Measurements from ENCODE around the gene BST1. TPM values are rescaled to one million over a fixed set of nuclear protein-coding genes. Genes with fewer than 3 reads are reported as not detected.
"Not testable (repeated sequence)": the region's sequence is repeated elsewhere in the genome, so short reads cannot be mapped to it uniquely, and the experiment has no call there.

The BST1 gene
- total RNA-seq, 1 experiment from 2014 or later: 11.0 TPM

- no peak for DNase-seq (ENCODE audit: low read depth)
Observed at GRCh38 chr4:15707363-15707715, 4.5 kb downstream of the BST1 start.

- DNase-seq (ENCODE audit: low read depth): no peak
Observed at GRCh38 chr4:15711762-15712161, 8.9 kb downstream of the BST1 start.

- no peak for DNase-seq (ENCODE audit: low read depth)
Observed at GRCh38 chr4:15712214-15712613, 9.3 kb downstream of the BST1 start.

- peak; percentile 11 for DNase-seq (ENCODE audit: low read depth)
Observed at GRCh38 chr4:15714141-15714540, 11.3 kb downstream of the BST1 start.

GRCh38 chr4:15714646-15715435 lies 12.0 kb downstream of the BST1 start:
- DNase-seq (ENCODE audit: low read depth): peak; percentile 42

- DNase-seq (ENCODE audit: low read depth): no peak
Observed at GRCh38 chr4:15716115-15716514, 13.2 kb downstream of the BST1 start.

- peak; percentile 12 for DNase-seq (ENCODE audit: low read depth)
Observed at GRCh38 chr4:15717086-15717485, 14.2 kb downstream of the BST1 start.

- no peak for DNase-seq (ENCODE audit: low read depth)
Observed at GRCh38 chr4:15717657-15718416, 15.0 kb downstream of the BST1 start.

- DNase-seq (ENCODE audit: low read depth): no peak
Observed at GRCh38 chr4:15718465-15718864, 15.6 kb downstream of the BST1 start.

- DNase-seq (ENCODE audit: low read depth): no peak
Observed at GRCh38 chr4:15718959-15719358, 16.1 kb downstream of the BST1 start.

GRCh38 chr4:15719506-15719905 lies 16.6 kb downstream of the BST1 start:
- no peak for DNase-seq (ENCODE audit: low read depth)

- DNase-seq (ENCODE audit: low read depth): no peak
Observed at GRCh38 chr4:15720851-15721250, 18.0 kb downstream of the BST1 start.

GRCh38 chr4:15725608-15726007 lies 22.7 kb downstream of the BST1 start:
- no peak for DNase-seq (ENCODE audit: low read depth)

GRCh38 chr4:15729910-15730533 lies 27.2 kb downstream of the BST1 start:
- DNase-seq (ENCODE audit: low read depth): peak; percentile 30

- DNase-seq (ENCODE audit: low read depth): not testable (repeated sequence)
Observed at GRCh38 chr4:15733061-15733460, 30.2 kb downstream of the BST1 start.

GRCh38 chr4:15735536-15735935 lies 32.7 kb downstream of the BST1 start:
- no peak for DNase-seq (ENCODE audit: low read depth)

GRCh38 chr4:15736514-15737050 lies 33.7 kb downstream of the BST1 start:
- DNase-seq (ENCODE audit: low read depth): no peak

GRCh38 chr4:15737255-15737654 lies 34.4 kb downstream of the BST1 start:
- DNase-seq (ENCODE audit: low read depth): no peak

GRCh38 chr4:15738877-15739276 lies 36.0 kb downstream of the BST1 start:
- no peak for DNase-seq (ENCODE audit: low read depth)

- DNase-seq (ENCODE audit: low read depth): no peak
Observed at GRCh38 chr4:15740764-15741404, 38.0 kb downstream of the BST1 start.

GRCh38 chr4:15742083-15742582 lies 39.3 kb downstream of the BST1 start:
- DNase-seq (ENCODE audit: low read depth): no peak

GRCh38 chr4:15742637-15743036 lies 39.8 kb downstream of the BST1 start:
- DNase-seq (ENCODE audit: low read depth): no peak
